H1 (cell line): ENCODE measurements around the gene MTAP. TPM values are rescaled to one million over a fixed set of nuclear protein-coding genes. Genes with fewer than 3 reads are reported as not detected.

ENCODE experiments used
- CHD1 ChIP-seq: IDR thresholded peaks from 2 replicates; pipeline ENCODE4 v1.6.1; 2012; ENCODE audit warnings: low read depth, low read length, improper control_type of control experiment
- CHD7 ChIP-seq: fragments of 300-600 bp; sonication (generic); IDR thresholded peaks from 2 replicates; pipeline ENCODE4 v1.7.1; 2012; ENCODE audit warnings: low read length, moderate library complexity, mild to moderate bottlenecking, inconsistent platforms; ENCODE audit not compliant: insufficient replicate concordance
- CREB1 ChIP-seq: IDR thresholded peaks from 2 replicates; pipeline ENCODE4 v1.6.1; 2012; ENCODE audit warnings: inconsistent platforms
- SRF ChIP-seq: IDR thresholded peaks from 2 replicates; pipeline ENCODE4 v1.6.1; 2011; ENCODE audit warnings: mild to moderate bottlenecking, low read depth, low read length, moderate library complexity
- polyA plus RNA-seq, 7 experiments: library from polyadenylated mRNA; depleted of rRNA in 3 of 7; stranded (reverse) in 5 of 7; unstranded in 2 of 7; fragments of >200 nt in 5 of 7; fragments of 200-250 nt in 2 of 7; gene quantifications; 1 replicate in 5 of 7; 2 replicates in 1 of 7; 4 replicates in 1 of 7; pipeline versions ENCODE4 v1.2.1 to v1.2.3, GENCODE V29; 2011 to 2013; ENCODE audit warnings: missing spikeins in 2 of 7, mixed read lengths in 2 of 7
- total RNA-seq: library from RNA; stranded (reverse); fragmentation: NEBNext Ultra II Directional; extraction: Animal tissue kit (Norgen Biotek cat#: 25700); gene quantifications from 2 replicates; pipeline ENCODE4 v1.2.1, GENCODE V29; 2021

Gene MTAP
- total and polyA plus RNA-seq, 2 of the 8 experiments (the other 6 are each of a cell fraction or from before 2014, with no cell fraction given), result 16.4 to 100 TPM

- TF ChIP-seq CHD7, result no peak
- TF ChIP-seq CREB1, result no peak
- TF ChIP-seq CHD1, result no peak
- no peak for TF ChIP-seq SRF
- TF ChIP-seq, all 59 proteins: peak for 4
Measured at GRCh38 chr9:21967169-21967568, 164.7 kb downstream of the MTAP start (continued).
